ENCODE measurements around the gene TMA7. TPM values are rescaled to one million over a fixed set of nuclear protein-coding genes. Genes with fewer than 3 reads are reported as not detected.
A peak's percentile ranks its signal among the peaks of the same experiment; 100 is the strongest.

Gene TMA7
- total and polyA plus RNA-seq, 2 of the 13 experiments (the other 11 are each of a cell fraction or from before 2014, with no cell fraction given), result 100 to 486 TPM

- TF ChIP-seq ZNF609 (CRISPR knock-in tag; IDR thresholded peaks at IDR 0.05; ENCODE audit: borderline replicate concordance) (no peak), ZNF773 (CRISPR knock-in tag; IDR thresholded peaks at IDR 0.05; ENCODE audit: borderline replicate concordance) (no peak), TFDP2 (CRISPR knock-in tag; IDR thresholded peaks at IDR 0.05) (no peak), STAT5B (CRISPR knock-in tag; IDR thresholded peaks at IDR 0.05) (no peak), ZNF317 (CRISPR knock-in tag; IDR thresholded peaks at IDR 0.05) (no peak), ZFP91 (CRISPR knock-in tag; IDR thresholded peaks at IDR 0.05; ENCODE audit: borderline replicate concordance) (no peak), ZKSCAN8 (CRISPR knock-in tag; IDR thresholded peaks at IDR 0.05; ENCODE audit: borderline replicate concordance) (peak; percentile 40; the same call in 1 of the 2 replicates), ZSCAN5A (CRISPR knock-in tag; IDR thresholded peaks at IDR 0.05; ENCODE audit: borderline replicate concordance) (no peak), CTCF (CRISPR knock-in tag; IDR thresholded peaks at IDR 0.05) (peak; percentile 100), ARID4A (CRISPR knock-in tag; IDR thresholded peaks at IDR 0.05; ENCODE audit: borderline replicate concordance) (peak; percentile 49; the same call in 1 of the 2 replicates)
These were observed 4.1 kb upstream of the TMA7 start (continued) for GRCh38 chr3:48435774-48436476.
